HL-60 (cell line): ENCODE results near the gene MAP4.

Experiments used
- GABPA ChIP-seq: IDR thresholded peaks from 2 replicates; pipeline ENCODE4 v1.6.1; 2012; ENCODE audit warnings: low read depth
- POLR2AphosphoS5 ChIP-seq: IDR thresholded peaks from 2 replicates; pipeline ENCODE4 v1.6.1; 2012; ENCODE audit warnings: low read depth
- SPI1 ChIP-seq: IDR thresholded peaks from 2 replicates; pipeline ENCODE4 v1.6.1; 2012; ENCODE audit warnings: low read depth, mild to moderate bottlenecking, borderline replicate concordance
- TF ChIP-seq, protein P1 (sequence below): IDR thresholded peaks from one replicate; pipeline ENCODE4 v1.5.1; 2011; ENCODE audit warnings: low read length, control low read depth, inconsistent platforms; ENCODE audit not compliant: insufficient read depth
- TF ChIP-seq, protein P2 (sequence below): IDR thresholded peaks from 2 replicates; pipeline ENCODE4 v1.6.1; 2012; ENCODE audit warnings: low read depth; ENCODE audit not compliant: insufficient replicate concordance

DNA sequence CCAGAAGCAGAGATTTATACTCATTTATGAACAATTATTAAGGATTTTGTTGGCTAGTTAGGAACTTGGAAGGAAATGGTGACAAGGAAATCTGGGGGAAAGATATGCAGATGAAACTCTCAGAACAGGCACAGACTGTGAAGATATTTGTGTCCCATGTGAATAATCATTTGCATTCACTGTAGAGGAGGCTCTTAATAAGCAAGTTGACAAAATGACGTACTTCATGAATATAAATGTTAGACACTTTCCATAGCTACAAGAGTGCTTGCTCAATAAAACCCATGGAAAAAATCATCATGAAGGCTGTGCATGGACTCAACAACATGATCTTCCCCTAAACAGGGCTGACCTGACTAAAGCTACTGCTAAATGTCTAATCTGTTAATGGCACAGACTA lies 59.7 kb downstream of the MAP4 start:
- TF ChIP-seq GABPA (no peak), POLR2AphosphoS5 (no peak), SPI1 (no peak)
- TF ChIP-seq, protein P1, sequence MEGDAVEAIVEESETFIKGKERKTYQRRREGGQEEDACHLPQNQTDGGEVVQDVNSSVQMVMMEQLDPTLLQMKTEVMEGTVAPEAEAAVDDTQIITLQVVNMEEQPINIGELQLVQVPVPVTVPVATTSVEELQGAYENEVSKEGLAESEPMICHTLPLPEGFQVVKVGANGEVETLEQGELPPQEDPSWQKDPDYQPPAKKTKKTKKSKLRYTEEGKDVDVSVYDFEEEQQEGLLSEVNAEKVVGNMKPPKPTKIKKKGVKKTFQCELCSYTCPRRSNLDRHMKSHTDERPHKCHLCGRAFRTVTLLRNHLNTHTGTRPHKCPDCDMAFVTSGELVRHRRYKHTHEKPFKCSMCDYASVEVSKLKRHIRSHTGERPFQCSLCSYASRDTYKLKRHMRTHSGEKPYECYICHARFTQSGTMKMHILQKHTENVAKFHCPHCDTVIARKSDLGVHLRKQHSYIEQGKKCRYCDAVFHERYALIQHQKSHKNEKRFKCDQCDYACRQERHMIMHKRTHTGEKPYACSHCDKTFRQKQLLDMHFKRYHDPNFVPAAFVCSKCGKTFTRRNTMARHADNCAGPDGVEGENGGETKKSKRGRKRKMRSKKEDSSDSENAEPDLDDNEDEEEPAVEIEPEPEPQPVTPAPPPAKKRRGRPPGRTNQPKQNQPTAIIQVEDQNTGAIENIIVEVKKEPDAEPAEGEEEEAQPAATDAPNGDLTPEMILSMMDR: no peak
- TF ChIP-seq, protein P2, sequence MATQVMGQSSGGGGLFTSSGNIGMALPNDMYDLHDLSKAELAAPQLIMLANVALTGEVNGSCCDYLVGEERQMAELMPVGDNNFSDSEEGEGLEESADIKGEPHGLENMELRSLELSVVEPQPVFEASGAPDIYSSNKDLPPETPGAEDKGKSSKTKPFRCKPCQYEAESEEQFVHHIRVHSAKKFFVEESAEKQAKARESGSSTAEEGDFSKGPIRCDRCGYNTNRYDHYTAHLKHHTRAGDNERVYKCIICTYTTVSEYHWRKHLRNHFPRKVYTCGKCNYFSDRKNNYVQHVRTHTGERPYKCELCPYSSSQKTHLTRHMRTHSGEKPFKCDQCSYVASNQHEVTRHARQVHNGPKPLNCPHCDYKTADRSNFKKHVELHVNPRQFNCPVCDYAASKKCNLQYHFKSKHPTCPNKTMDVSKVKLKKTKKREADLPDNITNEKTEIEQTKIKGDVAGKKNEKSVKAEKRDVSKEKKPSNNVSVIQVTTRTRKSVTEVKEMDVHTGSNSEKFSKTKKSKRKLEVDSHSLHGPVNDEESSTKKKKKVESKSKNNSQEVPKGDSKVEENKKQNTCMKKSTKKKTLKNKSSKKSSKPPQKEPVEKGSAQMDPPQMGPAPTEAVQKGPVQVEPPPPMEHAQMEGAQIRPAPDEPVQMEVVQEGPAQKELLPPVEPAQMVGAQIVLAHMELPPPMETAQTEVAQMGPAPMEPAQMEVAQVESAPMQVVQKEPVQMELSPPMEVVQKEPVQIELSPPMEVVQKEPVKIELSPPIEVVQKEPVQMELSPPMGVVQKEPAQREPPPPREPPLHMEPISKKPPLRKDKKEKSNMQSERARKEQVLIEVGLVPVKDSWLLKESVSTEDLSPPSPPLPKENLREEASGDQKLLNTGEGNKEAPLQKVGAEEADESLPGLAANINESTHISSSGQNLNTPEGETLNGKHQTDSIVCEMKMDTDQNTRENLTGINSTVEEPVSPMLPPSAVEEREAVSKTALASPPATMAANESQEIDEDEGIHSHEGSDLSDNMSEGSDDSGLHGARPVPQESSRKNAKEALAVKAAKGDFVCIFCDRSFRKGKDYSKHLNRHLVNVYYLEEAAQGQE: no peak
